NCI-H2171 treated with DMSO at 0.1 percent for 48 hours (cell line): ENCODE results near the gene OR6A2.
A peak's percentile ranks its signal among the peaks of the same experiment; 100 is the strongest.

Source experiments
- DNase-seq: peaks from one replicate; lab custom pipeline; 2025; lab: John Stamatoyannopoulos, UW

Gene OR6A2

GRCh38 chr11:6755953-6756347, 43.5 kb downstream of the OR6A2 start:
- no peak for DNase-seq

- DNase-seq, result peak; percentile 1
Observed at GRCh38 chr11:6755303-6755952, 44.1 kb downstream of the OR6A2 start.

GRCh38 chr11:6747097-6747668, 52.3 kb downstream of the OR6A2 start:
- DNase-seq, result no peak

GRCh38 chr11:6746626-6747025, 52.9 kb downstream of the OR6A2 start:
- DNase-seq, result no peak

- DNase-seq, result no peak
Observed at GRCh38 chr11:6746086-6746618, 53.3 kb downstream of the OR6A2 start.

GRCh38 chr11:6745465-6746015, 53.9 kb downstream of the OR6A2 start:
- DNase-seq, result no peak

- no peak for DNase-seq
Observed at GRCh38 chr11:6745018-6745417, 54.5 kb downstream of the OR6A2 start.

GRCh38 chr11:6742260-6742659, 57.2 kb downstream of the OR6A2 start:
- DNase-seq, result no peak
